GM12878 (cell line): ENCODE data around the gene OPA1. TPM values are rescaled to one million over a fixed set of nuclear protein-coding genes. Genes with fewer than 3 reads are reported as not detected.

Source experiments
- ATAC-seq: fragments of 200-7000 bp; cut with Tn5 transposase; 3 replicates; pipeline ENCODE4 v1.9.1; 2020; ENCODE audit warnings: mild to moderate bottlenecking, moderate library complexity
- BruUV-seq: library from RNA; stranded (reverse); fragments of 400-500 nt; replicated peaks from 2 replicates; lab custom pipeline; 2021; lab: Mats Ljungman, UMichigan
- CTCF ChIA-PET: fragments of 300-600 bp; sonication (Branson Sonifier 250); formaldehyde crosslinking; extraction: SDS; loops from one replicate; lab custom pipeline; 2021; ENCODE audit warnings: inconsistent platforms; lab: Yijun Ruan, JAX
- POLR2A ChIA-PET: fragments of 350-600 bp; formaldehyde crosslinking; extraction: SDS; loops from one replicate; lab custom pipeline; 2021; ENCODE audit warnings: inconsistent platforms; lab: Charles Lee
- RAD21 ChIA-PET: fragments of 300-600 bp; sonication (Branson Sonifier 250); formaldehyde crosslinking; loops from one replicate; lab custom pipeline; 2023; ENCODE audit warnings: antibody characterized with exemption; ENCODE audit not compliant: unreplicated experiment; lab: Charles Lee
- SMC1A ChIA-PET: fragments of 300-600 bp; sonication (Branson Sonifier 250); formaldehyde crosslinking; loops from one replicate; lab custom pipeline; 2023; ENCODE audit not compliant: unreplicated experiment, uncharacterized antibody; lab: Charles Lee
- DNase-seq: peaks from one replicate; pipeline ENCODE4 v3.0.0-alpha.2; 2011; ENCODE audit warnings: low read depth, low spot score
- FAIRE-seq: peaks from 3 replicates; lab custom pipeline; 2011; peaks lifted over from hg19 to GRCh38; lab: Jason Lieb, UNC
- H2AFZ ChIP-seq: 2 replicates; pipeline ENCODE4 v1.6.0; 2011; ENCODE audit warnings: low read depth, low read length, control low read depth; ENCODE audit not compliant: control insufficient read depth
- H3K27ac ChIP-seq: 2 replicates; pipeline ENCODE4 v1.5.1; 2011; ENCODE audit warnings: control low read depth; ENCODE audit not compliant: control insufficient read depth, insufficient read depth
- H3K27me3 ChIP-seq, 2 experiments: replicated peaks in 1 of 2; 2 replicates each; pipeline versions ENCODE4 v1.6.0 to v1.6.1; 2011; ENCODE audit warnings: low read length in 1 of 2; ENCODE audit not compliant: control insufficient read depth in 2 of 2, insufficient read depth in 2 of 2
- H3K36me3 ChIP-seq, 2 experiments: 2 replicates each; pipeline ENCODE4 v1.5.1; 2011; ENCODE audit warnings: low read length in 1 of 2; ENCODE audit not compliant: control insufficient read depth in 2 of 2, insufficient read depth in 2 of 2
- H3K4me1 ChIP-seq: 2 replicates; pipeline ENCODE4 v1.6.1; 2011; ENCODE audit warnings: mild to moderate bottlenecking, low read length, moderate library complexity, mixed read lengths; ENCODE audit not compliant: control insufficient read depth, insufficient read depth
- H3K4me2 ChIP-seq: 2 replicates; pipeline ENCODE4 v1.6.0; 2011; ENCODE audit warnings: control low read depth; ENCODE audit not compliant: control insufficient read depth, insufficient read depth
- H3K4me3 ChIP-seq: fragments of 200-600 bp; sonication (generic); 2 replicates; pipeline ENCODE4 v1.5.1; 2016
- H3K79me2 ChIP-seq: 2 replicates; pipeline ENCODE4 v1.6.0; 2011; ENCODE audit warnings: low read length; ENCODE audit not compliant: control insufficient read depth, insufficient read depth
- H3K9ac ChIP-seq: 2 replicates; pipeline ENCODE4 v1.8.0; 2011; ENCODE audit warnings: low read length, control low read depth, mixed read lengths; ENCODE audit not compliant: control insufficient read depth, insufficient read depth
- H3K9me3 ChIP-seq: replicated peaks from 3 replicates; pipeline ENCODE4 v1.5.1; 2011; ENCODE audit warnings: mild to moderate bottlenecking, low read length; ENCODE audit not compliant: control insufficient read depth, insufficient read depth
- H4K20me1 ChIP-seq: 2 replicates; pipeline ENCODE4 v1.6.0; 2011; ENCODE audit not compliant: control insufficient read depth, insufficient read depth
- WGBS: methylation state at CpG from one replicate; pipeline ENCODE4 v1.1.6; 2016; ENCODE audit warnings: low lambda C conversion rate; ENCODE audit not compliant: insufficient replicate concordance, insufficient coverage; ENCODE audit errors: missing lambda C conversion rate; 5-methylcytosine and 5-hydroxymethylcytosine counted together
- in situ Hi-C: fragments of 300-500 bp; cut with MboI; formaldehyde crosslinking; loops from 9 replicates; pipeline ENCODE4 v1.14.3; 2018; ENCODE audit warnings: mixed read lengths
- intact Hi-C: fragments of 100-400 bp; cut with micrococcal nuclease; formaldehyde crosslinking; loops from one replicate; pipeline ENCODE4 v1.14.2; 2022; ENCODE audit not compliant: unreplicated experiment
- polyA plus RNA-seq, 11 experiments: library from polyadenylated mRNA; depleted of rRNA in 4 of 11; unstranded in 6 of 11; stranded (reverse) in 5 of 11; fragments of >200 nt; fragmentation: Nextera tagmentation in 4 of 11; fragmentation: Illumina TruSeq in 1 of 11; extraction: Ambion mirVana in 4 of 11; extraction: Trizol in 1 of 11; gene quantifications; 1 replicate in 1 of 11; 2 replicates in 10 of 11; pipeline versions ENCODE4 v1.2.1 to v1.2.3, GENCODE V29; 2011 to 2016; ENCODE audit warnings: inconsistent platforms in 2 of 11, missing spikeins in 2 of 11, low read depth in 1 of 11
- total RNA-seq, 4 experiments: library from RNA; depleted of rRNA in 3 of 4; stranded (reverse); fragments of >200 nt in 3 of 4; fragmentation: Illumina TruSeq in 1 of 4; extraction: Trizol in 1 of 4; gene quantifications; 2 replicates each; pipeline versions ENCODE4 v1.2.1 to v1.2.3, GENCODE V29; 2013 to 2021
- TF ChIP-seq, protein P1 (sequence below): fragments of 150-350 bp; IDR thresholded peaks from 2 replicates; pipeline ENCODE4 v1.6.1; 2016; ENCODE audit warnings: low read depth, low read length

Gene OPA1
- total and polyA plus RNA-seq, 10 of the 15 experiments (the other 5 are each of a cell fraction or from before 2014, with no cell fraction given), result 14.7 to 108 (median 59.3) TPM

- CTCF ChIA-PET, result interaction anchor here (1.1 to 4.0 kb wide), 6 partner anchors 17 to 653 kb away, joined by 3 to 12 read pairs (median 4); no protein-coding TSS in a partner anchor
- WGBS, result 87% methylated on average over 7 of the region's 7 CpGs
Observed at GRCh38 chr3:193662757-193663322, 69.8 kb downstream of the OPA1 start.

More at GRCh38 chr3:193662757-193663322, 69.8 kb downstream of the OPA1 start:
- BruUV-seq, result no TSS peak
- ChIA-PET RAD21 (interaction anchor here (1.4 kb wide), 1 partner anchor 76 kb away, joined by 5 read pairs; no protein-coding TSS in a partner anchor), SMC1A (interaction anchor here (0.6 to 5.5 kb wide), 9 partner anchors 10 to 654 kb away, joined by 3 to 40 read pairs (median 3); no protein-coding TSS in a partner anchor), POLR2A (interaction anchor here (0.9 kb wide), 1 partner anchor 645 kb away, joined by 3 read pairs; no protein-coding TSS in a partner anchor)
- no peak for DNase-seq
- intact Hi-C loops (loop anchor here (5.0 kb wide), 1 partner anchor 109 kb away; no protein-coding TSS in a partner anchor), in situ Hi-C loops (loop anchor here (5.0 kb wide), 1 partner anchor 649 kb away; no protein-coding TSS in a partner anchor)
- peaks cover 2 to 20% of the 10 kb centered on the region in 2 experiments for H3K36me3 ChIP-seq
- no peak for ATAC-seq
- H3K9ac ChIP-seq, result no peak overlapping the region
- H3K9me3 ChIP-seq, result no peaks in the 10 kb centered on the region
- no peak for FAIRE-seq
- H3K79me2 ChIP-seq, result no peaks in the 10 kb centered on the region
- TF ChIP-seq, protein P1, sequence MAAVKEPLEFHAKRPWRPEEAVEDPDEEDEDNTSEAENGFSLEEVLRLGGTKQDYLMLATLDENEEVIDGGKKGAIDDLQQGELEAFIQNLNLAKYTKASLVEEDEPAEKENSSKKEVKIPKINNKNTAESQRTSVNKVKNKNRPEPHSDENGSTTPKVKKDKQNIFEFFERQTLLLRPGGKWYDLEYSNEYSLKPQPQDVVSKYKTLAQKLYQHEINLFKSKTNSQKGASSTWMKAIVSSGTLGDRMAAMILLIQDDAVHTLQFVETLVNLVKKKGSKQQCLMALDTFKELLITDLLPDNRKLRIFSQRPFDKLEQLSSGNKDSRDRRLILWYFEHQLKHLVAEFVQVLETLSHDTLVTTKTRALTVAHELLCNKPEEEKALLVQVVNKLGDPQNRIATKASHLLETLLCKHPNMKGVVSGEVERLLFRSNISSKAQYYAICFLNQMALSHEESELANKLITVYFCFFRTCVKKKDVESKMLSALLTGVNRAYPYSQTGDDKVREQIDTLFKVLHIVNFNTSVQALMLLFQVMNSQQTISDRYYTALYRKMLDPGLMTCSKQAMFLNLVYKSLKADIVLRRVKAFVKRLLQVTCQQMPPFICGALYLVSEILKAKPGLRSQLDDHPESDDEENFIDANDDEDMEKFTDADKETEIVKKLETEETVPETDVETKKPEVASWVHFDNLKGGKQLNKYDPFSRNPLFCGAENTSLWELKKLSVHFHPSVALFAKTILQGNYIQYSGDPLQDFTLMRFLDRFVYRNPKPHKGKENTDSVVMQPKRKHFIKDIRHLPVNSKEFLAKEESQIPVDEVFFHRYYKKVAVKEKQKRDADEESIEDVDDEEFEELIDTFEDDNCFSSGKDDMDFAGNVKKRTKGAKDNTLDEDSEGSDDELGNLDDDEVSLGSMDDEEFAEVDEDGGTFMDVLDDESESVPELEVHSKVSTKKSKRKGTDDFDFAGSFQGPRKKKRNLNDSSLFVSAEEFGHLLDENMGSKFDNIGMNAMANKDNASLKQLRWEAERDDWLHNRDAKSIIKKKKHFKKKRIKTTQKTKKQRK, result no peak
- no peak overlapping the region for H3K4me3 ChIP-seq
- no peak overlapping the region for H2AFZ ChIP-seq
- no peaks in the 10 kb centered on the region for H3K4me1 ChIP-seq
- H4K20me1 ChIP-seq, result no peaks in the 10 kb centered on the region
- no peak overlapping the region for H3K4me2 ChIP-seq
- H3K27me3 ChIP-seq, result no peaks in the 10 kb centered on the region
- no peak overlapping the region for H3K27ac ChIP-seq
